ENCODE results near the gene HOXA6.

HOXA6 gene

DNA sequence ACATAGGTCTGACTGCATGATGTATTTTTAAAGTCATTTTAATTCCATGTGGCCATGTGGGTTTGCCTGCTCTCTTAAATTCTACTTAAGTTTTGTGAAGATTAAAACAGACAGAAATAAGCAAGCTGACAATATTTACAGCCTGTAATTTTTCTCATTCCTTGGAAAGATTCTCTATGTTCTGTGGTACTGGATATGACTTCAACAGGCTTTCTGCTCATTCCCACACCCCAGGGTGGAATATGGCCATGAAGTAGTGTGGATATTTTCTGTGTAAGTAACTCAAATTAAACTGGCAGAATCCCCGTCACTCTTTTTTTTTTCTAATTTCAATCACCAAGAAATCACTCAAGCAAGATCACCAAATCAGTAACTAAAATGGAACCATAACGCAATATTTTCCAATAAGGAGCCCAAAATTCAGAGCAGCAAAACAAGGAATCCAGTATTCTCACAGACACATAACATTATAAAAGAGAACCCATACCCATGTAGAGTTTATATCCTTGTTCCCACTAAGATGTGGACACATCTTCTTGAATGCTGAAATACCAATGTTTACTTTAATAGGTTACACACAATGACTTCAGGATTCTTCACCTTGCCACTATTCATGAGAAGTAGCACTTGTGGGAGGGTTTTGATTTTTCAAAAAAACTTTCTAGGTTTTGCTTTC is 9.8 kb downstream of the HOXA6 start:
- no peak for DNase-seq (ENCODE audit: low read depth)

DNA sequence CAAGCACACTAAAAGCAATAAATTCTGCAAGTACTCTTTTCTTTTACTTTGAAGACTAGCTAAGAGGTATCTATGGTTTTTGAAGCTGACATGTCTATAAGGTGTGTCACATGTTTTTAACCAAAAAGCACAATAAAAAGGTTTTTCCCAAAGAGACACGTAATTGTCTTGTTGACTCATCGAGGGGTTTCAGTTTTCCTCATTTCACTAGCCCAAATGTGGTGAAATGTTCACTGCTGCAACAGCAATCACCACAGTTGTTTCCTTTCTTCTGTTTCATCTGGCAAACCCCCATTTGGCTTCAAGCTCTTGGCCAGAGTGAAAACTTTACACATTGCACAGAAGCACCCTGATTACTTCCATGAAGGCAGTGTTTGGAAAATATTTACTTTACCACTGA is 13.2 kb downstream of the HOXA6 start:
- DNase-seq (ENCODE audit: low read depth): no peak

DNA sequence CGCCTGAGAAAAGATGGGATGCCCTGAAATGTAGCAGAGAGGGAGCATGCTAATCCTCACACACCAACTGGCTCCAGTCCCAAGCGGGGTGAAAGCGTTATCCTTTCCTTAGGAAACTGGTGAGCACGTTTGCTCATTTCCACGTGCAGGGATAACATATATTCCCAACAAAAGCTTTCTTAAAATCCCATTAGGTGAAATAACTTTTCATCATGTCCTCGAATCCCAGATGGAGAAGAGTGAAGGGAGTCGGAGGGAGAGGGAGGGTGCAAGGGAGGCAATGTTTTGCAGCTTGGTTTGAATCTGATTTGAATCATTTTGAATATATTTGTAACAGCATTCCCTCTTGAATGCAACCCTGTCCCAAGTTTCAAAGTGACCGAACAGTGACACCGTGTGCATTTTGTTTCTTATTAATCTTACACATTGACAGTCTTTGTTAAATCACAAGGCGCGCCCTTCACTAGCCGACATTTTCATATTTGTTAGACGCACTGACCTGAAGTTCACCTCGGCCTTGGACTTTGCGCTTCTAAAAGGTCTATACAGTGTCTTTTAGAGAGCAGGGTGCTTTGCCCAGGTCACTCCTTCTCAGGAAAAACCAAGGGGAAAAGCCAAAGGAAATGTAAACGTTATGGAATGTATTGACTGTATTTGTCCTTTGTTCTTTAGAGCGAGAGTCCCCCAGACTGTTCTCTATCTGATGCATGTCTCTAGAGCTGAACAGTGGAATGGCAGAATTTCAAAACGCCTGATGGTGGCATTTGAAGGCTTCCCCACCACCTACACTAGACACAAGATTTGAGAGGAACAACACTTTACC is 14.0 kb downstream of the HOXA6 start:
- no peak for DNase-seq (ENCODE audit: low read depth)

DNA sequence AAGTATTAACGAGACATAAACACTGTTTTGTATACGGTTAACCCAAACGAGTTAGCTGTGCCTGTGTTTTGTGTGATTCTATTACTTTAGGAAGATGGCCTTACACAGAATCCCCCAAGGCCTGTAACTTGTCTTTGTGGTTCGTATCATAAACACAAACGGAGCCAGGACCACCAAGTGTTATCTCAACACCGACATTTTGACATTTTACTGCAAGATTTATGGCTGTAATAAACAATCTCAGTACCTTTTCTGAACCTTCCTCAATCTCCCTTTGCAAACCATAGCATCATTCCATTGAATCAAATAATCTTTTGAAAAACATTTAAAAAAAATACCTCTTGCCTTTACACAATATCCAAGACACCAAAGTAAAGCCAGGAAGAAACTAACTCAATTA is 14.6 kb downstream of the HOXA6 start:
- no peak for DNase-seq (ENCODE audit: low read depth)

DNA sequence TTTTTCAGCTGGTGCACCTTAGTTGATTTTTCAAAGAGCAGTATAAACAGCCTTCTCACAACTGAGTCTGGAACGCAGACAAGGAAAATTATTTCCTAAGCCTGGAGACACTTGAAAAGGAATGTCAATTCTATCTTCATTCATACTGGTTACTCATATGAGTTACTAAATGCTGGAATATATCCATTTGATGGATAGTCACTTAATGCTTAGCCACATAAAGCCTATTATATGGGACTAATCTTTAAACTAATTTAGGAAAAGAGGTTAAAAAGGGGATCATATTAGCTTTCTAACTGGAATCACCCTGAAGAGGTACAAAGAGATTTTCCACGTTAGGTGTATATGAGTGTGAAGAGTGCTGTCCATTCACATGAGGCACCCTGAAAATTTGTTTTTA is 15.4 kb downstream of the HOXA6 start:
- DNase-seq (ENCODE audit: low read depth): no peak

DNA sequence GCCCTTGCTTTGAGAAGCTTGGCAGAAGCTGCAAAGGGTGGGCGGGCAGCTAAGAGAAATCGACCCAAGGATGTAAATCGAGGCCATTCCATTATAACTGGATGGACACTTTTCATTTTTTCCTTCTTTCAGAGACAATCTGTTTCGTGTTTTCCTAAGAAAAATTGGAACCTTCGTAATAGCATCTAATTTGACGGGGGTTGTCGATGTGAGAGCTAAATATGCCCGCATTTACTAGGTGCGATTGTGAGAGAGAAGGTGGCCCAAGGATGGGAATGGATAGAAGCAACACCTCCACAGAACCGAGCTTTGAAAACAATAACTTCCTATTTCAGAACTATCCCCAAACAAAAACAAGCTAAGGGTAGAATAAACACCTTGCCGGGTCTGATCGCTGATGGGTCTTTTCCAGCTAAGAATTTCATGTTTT is 16.2 kb downstream of the HOXA6 start:
- no peak for DNase-seq (ENCODE audit: low read depth)

DNA sequence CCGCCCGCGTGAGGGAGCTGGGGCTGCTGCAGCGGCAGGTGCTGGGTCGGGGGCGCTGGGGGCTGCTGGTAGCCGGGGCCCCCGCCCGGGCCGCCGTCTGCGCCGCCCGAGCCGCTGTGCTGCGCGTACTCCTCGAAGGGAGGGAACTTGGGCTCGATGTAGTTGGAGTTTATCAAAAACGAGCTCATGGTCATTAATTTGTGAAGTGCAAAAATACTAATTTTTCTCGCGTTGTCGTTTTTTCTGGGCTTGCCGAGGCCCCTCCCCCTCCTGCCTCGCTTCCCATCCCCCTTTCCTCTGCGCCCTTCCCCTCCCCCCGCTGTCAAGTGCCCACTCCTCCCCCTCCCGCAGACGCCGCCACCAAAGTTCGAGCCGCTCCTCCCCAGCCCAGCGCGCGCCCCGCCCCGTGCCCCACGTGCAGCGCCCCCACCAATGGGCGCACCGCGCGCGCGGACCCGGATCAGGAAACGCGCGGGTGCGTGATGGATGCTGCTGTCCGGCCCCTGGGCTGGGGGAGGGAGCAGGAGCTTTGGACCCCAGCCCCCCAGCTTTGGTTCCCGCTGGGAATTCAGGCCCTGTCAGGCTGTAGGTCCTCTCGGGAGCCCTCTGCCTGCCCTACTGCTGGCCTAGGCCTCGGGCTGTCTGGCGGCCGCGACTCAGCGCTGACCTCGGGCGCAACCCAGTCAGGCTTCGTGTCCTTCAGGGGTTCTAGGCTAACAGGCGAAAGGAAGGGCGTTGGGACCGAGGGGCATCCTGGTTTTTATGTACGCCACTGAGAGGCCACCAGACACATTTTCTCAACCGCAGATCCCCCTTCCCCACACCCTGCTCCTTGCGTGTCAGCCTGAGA is 16.8 kb downstream of the HOXA6 start, which contains the start of gene HOXA4:
TSS of gene HOXA4 (minus strand) at position 218 of the 850 bp plus-strand sequence. CDS start at position 194, 24 bp downstream.
- no peak for DNase-seq (ENCODE audit: low read depth)

DNA sequence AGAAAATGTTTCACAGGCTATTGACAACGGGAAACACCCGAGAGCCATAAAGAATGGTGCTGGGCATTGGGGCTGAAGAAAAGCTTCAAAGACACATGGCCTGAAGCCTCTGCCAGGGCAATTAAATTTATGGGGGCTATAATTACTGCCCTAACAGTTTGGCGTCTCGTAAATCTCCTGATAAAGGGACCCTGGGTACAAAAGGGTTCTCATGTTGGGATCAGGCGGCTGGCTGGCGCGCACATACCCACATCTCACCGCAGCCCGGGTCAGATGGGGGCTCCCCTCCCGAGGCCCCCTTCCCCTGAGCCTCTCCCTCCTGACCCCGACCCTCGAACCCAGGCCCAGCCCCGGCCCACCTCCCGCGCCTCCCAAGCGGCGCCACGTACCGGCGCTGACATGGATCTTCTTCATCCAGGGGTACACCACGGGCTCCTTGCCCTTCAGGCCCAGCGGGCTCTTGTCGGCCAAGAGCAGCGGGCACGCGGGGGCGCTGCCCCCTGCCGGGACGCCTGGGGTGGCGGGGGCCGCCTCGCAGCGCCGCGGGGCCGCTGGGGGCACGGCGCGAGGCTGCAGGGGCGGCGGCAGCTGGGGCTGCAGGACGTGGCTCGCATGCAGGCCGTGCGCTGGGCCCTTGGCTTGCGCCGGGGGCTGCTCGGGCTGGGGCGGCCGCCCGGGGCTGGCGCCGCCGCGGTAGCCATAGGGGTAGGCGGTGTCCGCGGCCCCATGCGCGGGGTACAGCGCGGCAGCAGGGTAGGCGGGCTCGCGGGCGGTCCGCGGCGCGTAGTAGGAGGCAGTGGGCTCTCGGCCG is 17.6 kb downstream of the HOXA6 start:
- no peak for DNase-seq (ENCODE audit: low read depth)

DNA sequence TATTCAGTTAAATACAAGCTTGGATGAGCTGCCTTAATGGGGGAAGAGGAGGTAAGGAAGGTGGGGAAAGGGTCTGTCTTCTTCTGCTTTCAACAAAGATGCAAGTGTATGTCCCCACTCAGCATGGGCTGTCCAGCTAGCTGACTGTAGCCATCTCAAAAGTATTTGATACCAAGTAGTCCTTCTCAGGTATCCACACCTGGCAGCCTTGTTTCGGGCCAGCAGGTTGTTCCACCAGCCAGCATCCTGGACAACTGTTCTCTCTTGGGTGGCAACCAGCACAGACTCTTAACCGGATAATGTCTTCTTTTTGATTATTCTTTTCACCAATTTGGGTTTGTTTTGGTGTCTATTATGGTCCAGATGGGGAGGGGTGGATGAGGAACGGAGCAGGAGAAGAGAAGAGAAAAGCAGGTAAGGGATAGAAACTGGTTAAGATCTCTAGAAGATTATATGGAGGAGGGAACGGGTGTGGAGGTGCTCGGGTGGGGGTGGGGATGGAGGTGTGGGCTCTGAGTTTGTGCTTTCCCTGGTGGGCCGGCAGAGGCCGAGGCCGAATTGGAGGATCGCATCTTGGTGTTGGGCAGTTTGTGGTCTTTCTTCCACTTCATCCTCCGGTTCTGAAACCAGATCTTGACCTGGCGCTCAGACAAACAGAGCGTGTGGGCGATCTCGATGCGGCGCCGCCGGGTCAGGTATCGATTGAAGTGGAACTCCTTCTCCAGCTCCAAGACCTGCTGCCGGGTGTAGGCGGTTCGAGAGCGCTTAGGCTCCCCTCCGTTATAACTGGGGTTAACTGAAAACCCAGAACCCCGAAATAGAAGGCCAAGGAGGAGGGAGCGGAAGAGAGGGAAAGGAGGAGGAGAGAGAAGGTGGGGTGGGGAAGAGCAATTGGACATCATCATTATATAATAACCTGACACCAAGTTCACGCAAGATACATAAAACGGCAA is 18.5 kb downstream of the HOXA6 start:
- no peak for DNase-seq (ENCODE audit: low read depth)

DNA sequence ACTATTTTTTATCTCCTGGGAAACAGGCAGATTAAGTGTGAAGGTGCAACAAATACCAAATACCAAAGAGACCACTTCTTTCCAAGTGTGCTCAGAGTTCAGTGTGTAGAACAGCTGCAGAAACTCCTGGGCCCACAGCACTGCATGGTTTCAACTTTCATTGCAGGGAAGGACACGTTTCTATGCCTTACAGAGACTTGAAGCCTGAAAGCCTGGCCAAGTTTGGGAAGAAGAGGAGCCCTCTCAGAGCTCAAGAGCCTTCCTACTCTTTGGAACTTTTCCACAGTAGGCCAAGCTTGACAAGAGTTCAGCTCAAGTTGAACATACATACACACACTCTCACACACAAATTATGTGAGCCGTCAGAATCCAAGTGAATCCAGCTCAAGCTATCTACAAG is 19.5 kb downstream of the HOXA6 start:
- DNase-seq (ENCODE audit: low read depth): no peak

DNA sequence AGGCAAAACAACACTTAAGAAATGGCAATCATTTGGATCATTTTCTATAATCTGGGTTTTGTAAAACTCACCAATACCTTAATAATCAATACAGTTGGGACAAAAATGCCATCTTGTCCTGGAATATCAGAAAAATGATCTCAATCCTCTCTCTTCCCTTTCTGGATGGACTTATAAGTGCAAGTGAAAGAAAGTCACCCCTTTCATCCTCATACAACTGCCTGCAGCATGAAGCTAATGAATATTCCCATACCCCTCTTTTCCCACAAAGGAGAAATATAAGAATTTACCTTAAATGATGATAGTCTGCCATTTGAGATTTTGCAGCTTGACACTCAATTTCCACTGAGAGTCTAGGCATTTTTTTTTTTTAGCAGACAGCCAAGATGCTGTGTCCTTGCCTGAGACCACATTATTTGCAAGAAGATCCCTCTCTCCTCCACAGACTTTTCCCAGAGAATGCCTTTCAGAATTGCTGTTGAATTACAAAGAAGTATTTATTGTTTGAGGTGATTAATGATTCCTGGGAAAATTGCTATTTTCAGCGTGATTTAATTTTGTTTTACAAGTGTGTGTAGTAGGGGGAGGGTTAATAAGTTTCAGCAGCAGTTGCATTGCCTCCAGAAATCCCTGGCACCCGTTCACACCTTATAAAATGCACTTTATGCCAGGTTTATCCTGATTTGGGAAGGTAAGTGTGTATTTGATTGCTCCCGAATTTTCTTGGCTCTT is 20.8 kb downstream of the HOXA6 start:
- no peak for DNase-seq (ENCODE audit: low read depth)

DNA sequence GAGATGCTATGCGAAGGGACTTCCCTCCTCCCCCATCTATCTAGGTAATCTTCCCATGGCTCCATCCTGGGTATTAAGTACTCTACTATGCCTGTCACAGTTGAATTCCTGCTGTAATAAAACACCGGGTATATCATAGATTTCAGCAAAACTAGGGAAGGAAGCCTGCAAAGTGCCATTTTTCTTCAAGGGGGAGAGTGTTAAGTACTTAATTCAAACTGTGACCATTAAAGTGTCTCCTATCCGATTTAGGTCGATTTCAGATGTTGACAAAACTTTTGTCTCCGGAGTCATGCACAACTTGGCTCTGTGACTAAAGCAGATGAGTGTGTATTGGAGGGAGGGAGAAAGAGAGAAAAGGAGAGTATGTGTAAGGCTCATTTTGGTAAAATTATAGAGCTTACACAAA is 21.6 kb downstream of the HOXA6 start:
- no peak for DNase-seq (ENCODE audit: low read depth)

DNA sequence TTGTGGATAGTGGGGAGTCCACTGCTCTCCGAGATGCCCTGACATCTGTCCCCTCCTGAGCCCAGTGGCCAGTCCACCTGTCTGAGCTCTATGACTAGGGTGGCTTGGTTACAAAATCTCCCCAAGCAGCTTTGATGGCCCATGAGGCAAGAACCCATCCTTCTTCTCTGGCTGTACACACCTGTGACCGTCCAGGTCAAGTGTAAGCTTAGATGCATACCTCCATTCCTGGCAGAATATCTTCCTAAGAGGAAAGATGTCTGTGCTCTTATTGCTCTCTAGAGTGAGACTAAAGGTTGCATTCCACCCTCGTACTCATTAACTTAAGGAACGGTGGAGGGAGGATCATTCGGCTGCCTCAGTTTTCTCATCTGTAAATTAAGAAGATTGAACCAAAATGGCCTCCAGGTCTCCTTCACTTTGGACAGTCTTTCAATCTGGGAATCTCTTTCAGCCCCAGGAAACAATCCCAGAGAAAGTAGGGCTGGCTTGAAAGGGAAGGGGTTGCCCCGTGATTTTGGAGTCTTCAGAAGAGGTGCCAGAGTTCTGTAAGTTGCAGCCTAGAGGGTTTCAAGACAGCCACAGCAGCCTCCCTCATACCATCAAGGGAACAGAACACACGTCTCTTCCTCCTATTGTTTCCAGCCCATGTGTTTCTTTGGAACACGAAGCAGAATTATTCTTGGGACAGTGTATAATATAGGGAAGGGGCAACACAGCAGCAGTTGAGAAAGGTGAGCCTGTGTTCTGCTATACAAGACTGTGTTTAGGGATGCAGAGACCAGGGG is 22.5 kb downstream of the HOXA6 start:
- DNase-seq (ENCODE audit: low read depth): no peak

DNA sequence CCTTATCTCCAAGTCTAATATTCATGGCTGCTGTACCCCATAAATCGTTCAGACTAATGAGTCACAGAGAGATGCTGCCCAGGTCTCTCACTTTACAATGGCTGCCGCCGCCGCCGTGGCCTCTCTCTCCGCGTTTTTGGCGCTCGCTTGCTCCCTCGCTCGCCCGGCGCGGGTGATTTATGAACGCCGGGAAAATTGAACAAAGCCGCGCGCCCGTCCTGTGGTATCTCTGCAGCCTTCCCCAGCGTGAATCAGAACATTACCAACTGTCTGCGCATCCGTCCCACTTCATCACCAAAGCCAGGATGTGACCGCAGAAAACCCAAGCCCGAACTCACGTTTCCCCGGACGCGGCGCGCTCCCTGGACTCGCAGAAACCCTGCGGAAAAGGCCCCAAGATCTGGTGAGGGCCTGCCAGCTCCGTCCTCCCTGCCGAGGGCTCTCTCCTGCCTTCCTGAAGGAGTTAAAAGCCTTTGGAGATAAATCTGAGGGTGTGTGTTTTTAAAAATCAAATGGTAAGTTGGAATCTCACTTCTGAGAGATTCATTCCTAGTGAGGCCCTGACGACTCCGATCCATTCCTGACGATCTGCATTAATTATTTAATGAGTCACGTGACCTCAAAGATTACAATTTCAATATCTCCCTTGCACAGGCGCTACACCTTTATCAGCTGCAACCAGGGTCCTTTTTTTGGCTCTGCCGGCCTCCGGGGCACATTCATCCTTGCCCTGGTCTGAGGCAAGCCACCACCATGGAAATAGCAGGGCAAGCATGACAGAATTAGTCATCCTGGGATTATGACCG is 23.3 kb downstream of the HOXA6 start:
- DNase-seq (ENCODE audit: low read depth): no peak

DNA sequence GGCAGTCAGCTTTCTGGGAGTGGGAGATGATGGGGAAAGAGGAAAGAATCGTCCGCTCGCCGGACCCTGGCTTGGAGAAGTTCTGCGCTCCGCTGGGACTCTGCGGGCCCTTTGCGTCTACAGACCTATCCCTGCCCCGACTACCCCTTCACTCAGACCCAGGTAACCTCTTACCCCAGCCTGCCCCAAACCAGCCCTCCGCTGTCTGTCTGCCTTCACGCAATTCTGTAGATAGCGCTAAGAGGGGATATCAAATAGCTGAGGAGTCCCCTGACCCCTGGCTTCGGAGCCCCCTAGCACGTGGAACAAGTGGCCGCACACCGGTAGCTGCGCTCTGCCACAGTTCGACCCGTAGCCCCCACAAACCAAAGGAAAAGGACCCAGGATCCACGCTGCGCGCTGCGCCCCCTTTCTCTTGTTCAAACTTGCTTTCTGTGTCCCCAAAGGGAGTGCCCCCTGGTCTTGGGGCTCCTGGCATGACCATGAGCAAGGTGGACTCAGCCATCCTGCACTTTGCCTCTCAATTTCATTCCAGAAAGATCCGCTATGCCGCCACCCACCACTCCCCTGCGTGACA is 24.0 kb downstream of the HOXA6 start:
- no peak for DNase-seq (ENCODE audit: low read depth)

DNA sequence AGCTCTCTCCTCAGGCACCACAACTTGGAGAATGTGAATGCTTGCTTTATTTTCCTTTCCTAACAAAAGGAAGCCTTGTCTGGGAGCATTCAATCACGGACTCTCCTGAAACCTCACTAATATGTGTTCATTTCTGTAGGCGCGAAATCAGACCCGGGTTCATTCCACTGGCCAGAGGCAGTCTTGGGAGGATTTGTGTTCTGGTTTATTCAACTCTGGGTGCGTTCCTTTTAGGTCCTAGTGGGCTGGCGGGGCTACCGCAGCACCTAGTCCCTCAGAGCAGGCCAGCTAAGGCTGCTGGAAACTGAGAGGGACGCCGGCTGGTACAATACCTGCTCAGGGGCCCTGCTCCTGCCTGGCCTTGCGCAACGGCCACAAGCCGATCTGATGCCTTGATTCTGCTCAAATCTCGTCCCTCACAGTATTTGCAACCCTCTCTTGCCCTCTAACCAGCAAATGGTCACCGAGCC is 24.5 kb downstream of the HOXA6 start:
- no peak for DNase-seq (ENCODE audit: low read depth)

DNA sequence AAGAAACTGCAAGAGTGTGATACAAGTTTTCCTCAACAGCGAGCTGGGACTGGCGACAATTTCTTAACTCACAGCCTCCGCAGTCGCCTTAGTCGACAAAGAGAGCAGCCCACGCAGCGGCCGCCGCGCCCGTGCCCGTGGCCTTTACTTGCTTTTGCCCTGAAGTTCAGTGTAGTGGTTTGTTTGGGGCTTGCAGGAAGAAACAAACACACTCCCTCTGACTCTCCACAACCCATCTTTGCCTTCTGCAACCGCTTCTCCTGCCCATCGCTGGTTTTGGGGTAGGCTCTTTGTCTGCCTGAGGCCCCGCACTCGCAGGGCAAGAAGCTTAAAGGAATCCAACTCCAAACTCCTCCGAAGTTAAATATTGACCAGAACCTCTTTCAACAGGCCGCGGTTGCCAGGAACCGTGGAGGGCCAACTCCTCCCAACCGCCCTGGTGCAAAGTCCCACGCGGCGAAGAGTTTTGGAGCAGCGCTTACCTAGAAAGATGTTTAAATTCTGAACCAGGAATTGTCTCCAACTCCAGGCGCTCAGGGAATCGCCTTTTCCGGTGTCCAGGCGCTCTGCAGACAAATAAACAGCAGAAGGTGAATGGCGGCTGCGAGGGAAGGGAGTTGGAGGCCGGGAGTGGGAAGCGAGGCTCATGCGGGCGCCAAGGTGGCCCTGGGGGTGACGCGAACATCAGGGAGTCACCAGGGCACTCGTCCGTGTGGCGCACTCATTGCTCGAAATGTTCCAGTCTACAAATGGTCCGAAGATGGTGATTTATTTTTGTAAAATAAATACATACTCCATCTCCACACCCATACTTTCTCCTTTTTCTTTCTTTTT is 25.3 kb downstream of the HOXA6 start:
- DNase-seq (ENCODE audit: low read depth): no peak

Data from fibroblast of the conjunctiva (primary cell).